Neuron (in vitro differentiated cells): Measurements from ENCODE around the gene GBP2.

Source experiments
- H2AFZ ChIP-seq: one replicate; pipeline ENCODE4 v1.6.1; 2013; ENCODE audit warnings: low read depth, mild to moderate bottlenecking, inconsistent platforms, low read length, moderate library complexity
- H3K27me3 ChIP-seq: one replicate; pipeline ENCODE4 v1.6.1; 2013; ENCODE audit warnings: low read length; ENCODE audit not compliant: insufficient read depth
- H3K36me3 ChIP-seq: one replicate; pipeline ENCODE4 v1.6.1; 2013; ENCODE audit warnings: low read length; ENCODE audit not compliant: insufficient read depth
- H3K4me1 ChIP-seq: one replicate; pipeline ENCODE4 v1.6.1; 2013; ENCODE audit warnings: low read length; ENCODE audit not compliant: insufficient read depth
- H3K4me3 ChIP-seq: 2 replicates; pipeline ENCODE4 v1.5.1; 2013; ENCODE audit warnings: mild to moderate bottlenecking, low read length, moderate library complexity
- H3K9me3 ChIP-seq: one replicate; pipeline ENCODE4 v1.6.1; 2013; ENCODE audit warnings: low read length

GBP2 gene, protein sequence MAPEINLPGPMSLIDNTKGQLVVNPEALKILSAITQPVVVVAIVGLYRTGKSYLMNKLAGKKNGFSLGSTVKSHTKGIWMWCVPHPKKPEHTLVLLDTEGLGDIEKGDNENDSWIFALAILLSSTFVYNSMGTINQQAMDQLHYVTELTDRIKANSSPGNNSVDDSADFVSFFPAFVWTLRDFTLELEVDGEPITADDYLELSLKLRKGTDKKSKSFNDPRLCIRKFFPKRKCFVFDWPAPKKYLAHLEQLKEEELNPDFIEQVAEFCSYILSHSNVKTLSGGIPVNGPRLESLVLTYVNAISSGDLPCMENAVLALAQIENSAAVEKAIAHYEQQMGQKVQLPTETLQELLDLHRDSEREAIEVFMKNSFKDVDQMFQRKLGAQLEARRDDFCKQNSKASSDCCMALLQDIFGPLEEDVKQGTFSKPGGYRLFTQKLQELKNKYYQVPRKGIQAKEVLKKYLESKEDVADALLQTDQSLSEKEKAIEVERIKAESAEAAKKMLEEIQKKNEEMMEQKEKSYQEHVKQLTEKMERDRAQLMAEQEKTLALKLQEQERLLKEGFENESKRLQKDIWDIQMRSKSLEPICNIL

DNA sequence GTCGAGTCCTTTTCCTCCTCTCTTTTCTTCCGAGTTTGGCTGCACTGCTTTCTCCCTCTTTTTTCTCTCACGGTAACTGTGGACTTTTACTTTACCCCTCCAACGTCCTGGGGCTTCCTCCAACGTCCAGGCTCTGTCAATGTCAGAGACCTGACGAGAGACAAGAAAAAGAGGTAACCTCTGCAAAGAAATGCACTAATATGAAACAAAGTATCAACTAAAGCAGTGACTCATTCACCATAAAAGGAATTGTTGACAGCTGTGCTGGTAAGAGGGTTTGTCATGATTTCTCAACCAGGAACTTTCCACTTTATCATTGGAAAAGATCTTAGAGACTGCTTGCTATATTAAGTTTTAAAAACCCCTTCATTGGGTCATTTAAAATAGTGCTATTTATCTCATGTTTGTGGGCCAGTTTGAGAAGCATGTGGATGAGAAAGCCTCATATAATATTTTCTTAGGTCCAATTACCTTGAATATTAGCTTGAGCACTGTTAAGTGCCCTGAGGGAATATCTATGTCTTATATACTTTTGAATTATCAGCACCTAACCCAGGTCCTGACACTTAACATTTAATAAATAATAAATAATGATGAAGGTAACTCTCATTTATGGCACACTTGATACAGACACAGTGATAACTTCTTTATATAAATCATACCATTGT lies at the start of gene GBP2:
GBP2 (minus strand) TSS at position 202 of the 668 bp plus-strand sequence. CDS start 4,148 bp downstream, outside the sequence.
- H3K9me3 ChIP-seq: no peaks in the 10 kb centered on the region
- H3K4me3 ChIP-seq: no peak within 1 kb of the TSS
- H2AFZ ChIP-seq: no peak within 1 kb of the TSS
- H3K36me3 ChIP-seq: no peaks in the 10 kb centered on the region
- H3K27me3 ChIP-seq: no peaks in the 10 kb centered on the region
- H3K4me1 ChIP-seq: peaks cover 5% of the 10 kb centered on the region

DNA sequence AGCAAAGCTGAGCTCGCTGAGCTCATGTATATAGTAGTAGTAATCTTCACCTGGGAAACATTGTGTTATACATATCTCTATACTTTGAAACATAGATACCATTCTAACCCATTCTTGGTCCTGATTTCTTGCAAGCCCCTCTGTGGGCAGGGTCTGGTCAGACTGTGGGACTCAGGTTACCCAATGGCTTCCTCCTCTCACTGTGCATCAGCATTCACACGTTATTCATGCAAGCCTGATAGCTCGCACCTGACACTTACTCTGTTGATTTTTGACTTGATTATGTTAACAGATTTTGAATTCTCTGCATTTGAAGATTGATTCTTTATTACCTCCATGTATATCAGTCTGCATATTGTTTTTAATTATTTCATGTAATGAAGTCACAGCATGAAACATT lies 48.6 kb upstream of the GBP2 start:
- Histone ChIP-seq H2AFZ (no peak overlapping the region), H3K4me3 (no peak overlapping the region), H3K36me3 (no peaks in the 10 kb centered on the region), H3K9me3 (no peaks in the 10 kb centered on the region), H3K4me1 (no peaks in the 10 kb centered on the region), H3K27me3 (no peaks in the 10 kb centered on the region)

- H3K27me3 ChIP-seq: no peaks in the 10 kb centered on the region
- no peaks in the 10 kb centered on the region for H3K4me1 ChIP-seq
- H2AFZ ChIP-seq: no peak overlapping the region
- H3K4me3 ChIP-seq: no peak overlapping the region
- H3K9me3 ChIP-seq: no peaks in the 10 kb centered on the region
- H3K36me3 ChIP-seq: no peaks in the 10 kb centered on the region
These were observed 46.7 kb upstream of the GBP2 start for GRCh38 chr1:89172468-89173143.

- H2AFZ ChIP-seq: no peak overlapping the region
- no peaks in the 10 kb centered on the region for H3K27me3 ChIP-seq
- no peak overlapping the region for H3K4me3 ChIP-seq
- no peaks in the 10 kb centered on the region for H3K36me3 ChIP-seq
- H3K9me3 ChIP-seq: no peaks in the 10 kb centered on the region
- no peaks in the 10 kb centered on the region for H3K4me1 ChIP-seq
These were observed 45.1 kb upstream of the GBP2 start for GRCh38 chr1:89171067-89171438.

- H3K4me1 ChIP-seq: no peaks in the 10 kb centered on the region
- H3K36me3 ChIP-seq: no peaks in the 10 kb centered on the region
- no peak overlapping the region for H3K4me3 ChIP-seq
- no peak overlapping the region for H2AFZ ChIP-seq
- H3K27me3 ChIP-seq: no peaks in the 10 kb centered on the region
- no peaks in the 10 kb centered on the region for H3K9me3 ChIP-seq
These were observed 44.5 kb upstream of the GBP2 start for GRCh38 chr1:89170170-89171066.

- Histone ChIP-seq H3K36me3 (no peaks in the 10 kb centered on the region), H3K4me3 (no peak overlapping the region), H3K27me3 (no peaks in the 10 kb centered on the region), H3K4me1 (no peaks in the 10 kb centered on the region), H2AFZ (no peak overlapping the region), H3K9me3 (no peaks in the 10 kb centered on the region)
These were observed 43.3 kb upstream of the GBP2 start for GRCh38 chr1:89169166-89169565.

GRCh38 chr1:89167590-89168230 lies 41.8 kb upstream of the GBP2 start:
- H3K4me1 ChIP-seq: no peaks in the 10 kb centered on the region
- H3K27me3 ChIP-seq: no peaks in the 10 kb centered on the region
- H2AFZ ChIP-seq: no peak overlapping the region
- no peaks in the 10 kb centered on the region for H3K36me3 ChIP-seq
- no peak overlapping the region for H3K4me3 ChIP-seq
- H3K9me3 ChIP-seq: no peaks in the 10 kb centered on the region

DNA sequence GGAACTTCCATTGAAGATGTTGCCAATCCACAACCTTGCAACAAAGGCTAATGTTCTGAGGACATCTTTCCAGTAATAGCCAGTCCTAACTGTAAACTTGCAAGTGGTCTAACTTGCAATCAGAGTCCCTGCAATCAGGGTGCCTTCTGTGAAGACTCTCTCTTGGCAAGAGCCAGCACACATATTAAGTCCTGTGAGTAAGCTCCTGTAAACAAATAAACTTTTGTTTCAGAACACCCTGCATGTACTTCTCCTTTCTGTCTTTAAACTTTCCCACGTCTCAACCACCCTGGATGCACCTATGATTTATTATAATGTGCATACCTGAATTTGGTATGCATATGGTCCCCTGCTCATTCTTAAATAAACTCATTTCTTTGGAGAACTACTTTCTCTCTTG lies 40.8 kb upstream of the GBP2 start:
- H3K4me1 ChIP-seq: no peaks in the 10 kb centered on the region
- no peaks in the 10 kb centered on the region for H3K27me3 ChIP-seq
- H2AFZ ChIP-seq: no peak overlapping the region
- H3K36me3 ChIP-seq: no peaks in the 10 kb centered on the region
- H3K4me3 ChIP-seq: no peak overlapping the region
- H3K9me3 ChIP-seq: no peaks in the 10 kb centered on the region

DNA sequence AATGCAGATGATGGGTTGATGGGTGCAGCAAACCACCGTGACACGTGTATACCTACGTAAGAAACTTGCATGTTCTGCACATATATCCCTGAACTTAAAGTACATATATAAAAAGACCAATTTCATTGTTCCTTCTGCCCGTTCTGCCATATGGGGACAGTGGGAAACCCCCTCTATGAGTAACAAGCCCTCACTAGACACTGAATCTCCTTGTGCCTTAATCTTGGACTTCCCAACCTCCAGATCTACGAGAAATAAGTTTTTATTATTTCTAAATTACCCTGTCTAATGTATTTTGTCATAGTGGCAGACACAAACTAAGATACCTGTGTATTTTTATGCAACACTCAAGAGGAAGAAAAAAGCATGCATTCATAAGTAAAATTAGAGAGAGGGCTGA lies 39.9 kb upstream of the GBP2 start:
- H3K4me1 ChIP-seq: no peaks in the 10 kb centered on the region
- H3K4me3 ChIP-seq: no peak overlapping the region
- H2AFZ ChIP-seq: no peak overlapping the region
- no peaks in the 10 kb centered on the region for H3K9me3 ChIP-seq
- no peaks in the 10 kb centered on the region for H3K27me3 ChIP-seq
- H3K36me3 ChIP-seq: no peaks in the 10 kb centered on the region

DNA sequence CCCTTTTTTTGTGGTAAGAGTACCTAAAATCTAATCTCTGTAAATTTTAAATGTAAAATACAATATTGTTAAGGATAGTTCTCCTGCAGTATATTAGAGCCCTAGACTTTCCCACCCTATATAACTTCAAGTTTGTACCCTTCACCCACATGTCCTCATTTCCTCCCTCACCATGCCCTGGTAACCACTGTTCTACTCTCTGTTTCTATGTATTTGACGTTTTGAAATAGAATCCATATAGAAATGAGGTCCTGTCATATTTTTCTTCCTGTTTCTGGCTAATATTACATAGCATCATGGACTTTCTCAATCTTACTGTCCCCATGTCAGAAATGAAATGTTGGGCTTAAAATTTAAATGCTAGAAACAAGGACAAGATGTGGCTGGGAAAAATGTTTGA lies 25.1 kb upstream of the GBP2 start:
- Histone ChIP-seq H3K9me3 (no peaks in the 10 kb centered on the region), H2AFZ (no peak overlapping the region), H3K4me3 (no peak overlapping the region), H3K27me3 (no peaks in the 10 kb centered on the region), H3K4me1 (no peaks in the 10 kb centered on the region), H3K36me3 (no peaks in the 10 kb centered on the region)

DNA sequence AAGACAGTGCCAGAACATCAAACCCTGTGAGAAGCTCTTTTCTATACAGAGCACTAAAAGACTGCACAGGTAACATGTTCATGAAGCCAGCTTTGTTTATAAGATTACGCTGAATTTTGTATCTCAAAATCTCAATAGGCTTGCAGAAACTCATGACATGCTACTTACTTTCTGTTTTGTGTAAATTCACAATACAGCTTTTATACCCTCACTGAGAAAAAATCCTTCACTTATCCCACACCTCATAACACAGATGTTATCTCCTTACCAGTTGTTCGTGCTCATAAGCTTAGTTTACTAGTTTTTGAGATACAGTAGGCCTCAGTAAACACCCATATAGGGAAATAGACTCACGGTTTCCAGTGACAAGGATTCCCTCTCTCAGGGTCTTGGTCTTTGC lies 24.1 kb upstream of the GBP2 start:
- no peak overlapping the region for H3K4me3 ChIP-seq
- H3K27me3 ChIP-seq: no peaks in the 10 kb centered on the region
- H3K36me3 ChIP-seq: no peaks in the 10 kb centered on the region
- H3K9me3 ChIP-seq: no peaks in the 10 kb centered on the region
- H3K4me1 ChIP-seq: no peaks in the 10 kb centered on the region
- no peak overlapping the region for H2AFZ ChIP-seq

GRCh38 chr1:89149229-89149628 lies 23.3 kb upstream of the GBP2 start:
- Histone ChIP-seq H3K9me3 (no peaks in the 10 kb centered on the region), H3K4me1 (no peaks in the 10 kb centered on the region), H2AFZ (no peak overlapping the region), H3K4me3 (no peak overlapping the region), H3K36me3 (no peaks in the 10 kb centered on the region), H3K27me3 (no peaks in the 10 kb centered on the region)
